Vagina (tissue), 2 donors: ENCODE data around the gene ECI2. TPM values are rescaled to one million over a fixed set of nuclear protein-coding genes. Genes with fewer than 3 reads are reported as not detected.

Experiments used
- DNase-seq, 2 donors: peaks; one replicate each; pipeline ENCODE4 v3.0.0-alpha.2; 2017; ENCODE audit errors: extremely low spot score in 2 of 2
- H3K27ac ChIP-seq: fragments of 200-600 bp; sonication (generic); one replicate; pipeline ENCODE4 v1.5.1; 2019
- H3K27me3 ChIP-seq: fragments of 200-600 bp; sonication (generic); one replicate; pipeline ENCODE4 v1.5.1; 2019
- H3K36me3 ChIP-seq, 2 donors: fragments of 200-600 bp; sonication (generic); one replicate each; pipeline ENCODE4 v1.5.1; 2017 to 2019
- H3K4me1 ChIP-seq: fragments of 200-600 bp; sonication (generic); one replicate; pipeline ENCODE4 v1.5.1; 2019
- H3K4me3 ChIP-seq, 2 donors: fragments of 200-600 bp; sonication (generic); 1 replicate in 1 of 2; 2 replicates in 1 of 2; pipeline ENCODE4 v1.5.1; 2016 to 2019
- H3K9me3 ChIP-seq: fragments of 200-600 bp; sonication (generic); one replicate; pipeline ENCODE4 v1.5.1; 2019
- POLR2A ChIP-seq, 2 donors: fragments of 450-650 bp; IDR thresholded peaks; one replicate each; pipeline ENCODE4 v1.6.1; 2017; ENCODE audit warnings: antibody characterized with exemption in 2 of 2, mild to moderate bottlenecking in 2 of 2, moderate library complexity in 2 of 2
- POLR2AphosphoS5 ChIP-seq, 2 donors: sonication (generic); formaldehyde crosslinking; IDR thresholded peaks; one replicate each; pipeline ENCODE4 v1.9.0; 2017; ENCODE audit warnings: antibody characterized with exemption in 2 of 2, mild to moderate bottlenecking in 2 of 2, low read depth in 1 of 2; ENCODE audit not compliant: insufficient read depth in 1 of 2
- intact Hi-C: fragments of 100-400 bp; cut with DNase I; formaldehyde crosslinking; loops from one replicate; pipeline ENCODE4 v1.15.1; 2023
- total RNA-seq: library from RNA; depleted of rRNA; stranded (reverse); fragments of >200 nt; gene quantifications from one replicate; pipeline ENCODE4 v1.2.3, GENCODE V29; 2016
- TF ChIP-seq, protein P1 (sequence below), 3 experiments: fragments of 450-650 bp in 2 of 3; fragments of 200-600 bp in 1 of 3; sonication (generic) in 1 of 3; IDR thresholded peaks; one replicate each; pipeline ENCODE4 v1.5.1; 2017 to 2019; ENCODE audit warnings: antibody characterized with exemption in 3 of 3, mild to moderate bottlenecking in 2 of 3, moderate library complexity in 2 of 3

ECI2 gene
- total RNA-seq, 1 donor from 2014 or later, result 30.7 TPM

DNA sequence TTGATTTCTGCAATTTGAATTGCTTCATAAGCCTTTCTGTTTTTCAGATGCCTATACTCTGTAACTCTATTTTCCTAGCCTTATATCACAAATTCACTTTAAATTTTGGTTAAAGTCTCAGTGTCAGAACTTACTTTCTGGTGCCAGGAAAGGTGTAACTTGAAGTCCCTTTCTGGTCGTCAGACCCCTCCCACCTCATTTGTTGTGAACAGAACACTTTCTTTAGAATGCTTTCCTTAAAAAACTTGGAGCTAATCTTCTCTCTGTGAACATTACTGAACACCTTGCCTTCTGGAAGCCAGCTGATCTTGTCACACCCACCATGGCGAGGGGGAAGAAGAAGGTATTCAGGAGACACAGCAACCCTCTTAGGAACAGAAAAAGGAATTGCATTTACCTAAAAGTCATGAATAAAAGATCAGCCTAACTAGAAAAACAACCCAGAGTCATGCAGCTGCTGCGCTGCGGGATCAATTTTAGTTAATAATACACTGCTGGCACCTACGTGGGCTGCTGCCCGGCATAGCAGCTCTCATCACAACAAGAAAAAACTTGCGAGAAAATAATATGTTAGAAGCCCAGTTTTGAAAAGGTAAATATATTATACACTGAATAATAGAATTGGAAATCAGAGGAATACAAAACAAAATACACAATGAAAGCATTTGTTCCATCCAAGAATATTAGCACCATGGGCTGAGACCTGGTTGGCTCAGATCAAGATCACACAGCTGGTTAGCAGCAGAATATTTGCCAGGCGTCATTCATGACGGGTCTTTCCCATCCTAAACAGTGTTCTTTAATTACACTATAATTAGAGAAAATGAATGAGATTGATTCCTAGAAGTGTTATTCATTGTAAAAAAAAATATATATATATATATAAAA is 50.7 kb downstream of the ECI2 start:
- no peak overlapping the region for H3K27ac ChIP-seq
- no peak overlapping the region for H3K4me3 ChIP-seq
- H3K9me3 ChIP-seq, result no peaks in the 10 kb centered on the region
- TF ChIP-seq POLR2AphosphoS5 (IDR thresholded peaks at IDR 0.05; ENCODE audit: insufficient read depth in 1 of 2, low read depth in 1 of 2) (no peak), POLR2A (IDR thresholded peaks at IDR 0.05) (no peak)
- TF ChIP-seq, protein P1, sequence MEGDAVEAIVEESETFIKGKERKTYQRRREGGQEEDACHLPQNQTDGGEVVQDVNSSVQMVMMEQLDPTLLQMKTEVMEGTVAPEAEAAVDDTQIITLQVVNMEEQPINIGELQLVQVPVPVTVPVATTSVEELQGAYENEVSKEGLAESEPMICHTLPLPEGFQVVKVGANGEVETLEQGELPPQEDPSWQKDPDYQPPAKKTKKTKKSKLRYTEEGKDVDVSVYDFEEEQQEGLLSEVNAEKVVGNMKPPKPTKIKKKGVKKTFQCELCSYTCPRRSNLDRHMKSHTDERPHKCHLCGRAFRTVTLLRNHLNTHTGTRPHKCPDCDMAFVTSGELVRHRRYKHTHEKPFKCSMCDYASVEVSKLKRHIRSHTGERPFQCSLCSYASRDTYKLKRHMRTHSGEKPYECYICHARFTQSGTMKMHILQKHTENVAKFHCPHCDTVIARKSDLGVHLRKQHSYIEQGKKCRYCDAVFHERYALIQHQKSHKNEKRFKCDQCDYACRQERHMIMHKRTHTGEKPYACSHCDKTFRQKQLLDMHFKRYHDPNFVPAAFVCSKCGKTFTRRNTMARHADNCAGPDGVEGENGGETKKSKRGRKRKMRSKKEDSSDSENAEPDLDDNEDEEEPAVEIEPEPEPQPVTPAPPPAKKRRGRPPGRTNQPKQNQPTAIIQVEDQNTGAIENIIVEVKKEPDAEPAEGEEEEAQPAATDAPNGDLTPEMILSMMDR (IDR thresholded peaks at IDR 0.05), result no peak
- H3K36me3 ChIP-seq, result no peaks in the 10 kb centered on the region
- H3K27me3 ChIP-seq, result no peaks in the 10 kb centered on the region
- no peak for DNase-seq
- intact Hi-C loops, result no loop called here
- no peaks in the 10 kb centered on the region for H3K4me1 ChIP-seq

DNA sequence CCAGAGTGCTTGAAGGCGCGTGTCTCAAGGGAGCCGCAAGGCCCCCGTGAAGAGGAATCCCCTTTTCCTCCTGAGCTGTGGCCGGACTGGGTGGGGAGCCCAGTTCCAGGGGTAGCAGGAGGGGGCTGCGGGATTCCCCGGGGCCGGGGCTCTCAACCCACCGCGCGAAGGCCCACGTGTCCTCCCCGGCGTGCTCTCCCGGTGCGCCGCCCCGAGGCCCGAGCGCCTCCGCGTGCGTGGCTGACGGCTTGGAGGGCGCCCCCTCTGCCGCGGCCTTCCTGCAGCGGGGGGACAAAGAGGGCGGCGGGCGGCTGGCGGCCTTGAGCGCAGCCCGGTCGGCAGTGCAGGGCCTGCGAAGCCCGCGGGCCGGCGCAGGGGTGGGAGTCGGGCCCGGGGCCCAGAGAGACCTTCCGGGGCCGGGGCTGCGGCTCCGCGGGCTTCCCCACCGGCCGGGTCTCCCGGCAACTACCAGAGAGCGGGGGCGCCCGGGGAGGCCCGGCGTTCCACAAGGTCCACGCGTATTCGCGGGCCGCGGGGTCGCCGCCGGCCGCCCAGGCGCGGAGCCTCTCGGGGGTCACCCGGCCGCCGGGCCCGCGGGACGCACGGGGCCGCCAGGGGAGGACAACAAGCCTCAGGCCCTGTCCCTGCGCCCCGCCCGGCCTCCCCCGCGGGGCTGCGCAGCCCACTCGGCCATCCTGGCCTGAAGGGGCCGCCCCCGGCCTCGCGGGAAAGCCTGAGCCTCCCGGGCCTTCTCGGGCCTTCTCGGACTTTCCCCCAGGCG is 56.5 kb downstream of the ECI2 start, which contains the start of gene FAM217A:
FAM217A (minus strand) TSS at position 447 of the 781 bp plus-strand sequence. CDS start 1,723 bp downstream, outside the sequence.
- Histone ChIP-seq H3K4me1 (no peaks in the 10 kb centered on the region), H3K36me3 (no peaks in the 10 kb centered on the region), H3K9me3 (no peaks in the 10 kb centered on the region), H3K27me3 (no peaks in the 10 kb centered on the region), H3K4me3 (no peak within 1 kb of the TSS), H3K27ac (no peak within 1 kb of the TSS)
- no peak for DNase-seq
- no peak for TF ChIP-seq POLR2AphosphoS5 (IDR thresholded peaks at IDR 0.05; ENCODE audit: insufficient read depth in 1 of 2, low read depth in 1 of 2)
- no peak for TF ChIP-seq POLR2A (IDR thresholded peaks at IDR 0.05)
- TF ChIP-seq, protein P1 (IDR thresholded peaks at IDR 0.05), result no peak
- intact Hi-C loops, result no loop called here

DNA sequence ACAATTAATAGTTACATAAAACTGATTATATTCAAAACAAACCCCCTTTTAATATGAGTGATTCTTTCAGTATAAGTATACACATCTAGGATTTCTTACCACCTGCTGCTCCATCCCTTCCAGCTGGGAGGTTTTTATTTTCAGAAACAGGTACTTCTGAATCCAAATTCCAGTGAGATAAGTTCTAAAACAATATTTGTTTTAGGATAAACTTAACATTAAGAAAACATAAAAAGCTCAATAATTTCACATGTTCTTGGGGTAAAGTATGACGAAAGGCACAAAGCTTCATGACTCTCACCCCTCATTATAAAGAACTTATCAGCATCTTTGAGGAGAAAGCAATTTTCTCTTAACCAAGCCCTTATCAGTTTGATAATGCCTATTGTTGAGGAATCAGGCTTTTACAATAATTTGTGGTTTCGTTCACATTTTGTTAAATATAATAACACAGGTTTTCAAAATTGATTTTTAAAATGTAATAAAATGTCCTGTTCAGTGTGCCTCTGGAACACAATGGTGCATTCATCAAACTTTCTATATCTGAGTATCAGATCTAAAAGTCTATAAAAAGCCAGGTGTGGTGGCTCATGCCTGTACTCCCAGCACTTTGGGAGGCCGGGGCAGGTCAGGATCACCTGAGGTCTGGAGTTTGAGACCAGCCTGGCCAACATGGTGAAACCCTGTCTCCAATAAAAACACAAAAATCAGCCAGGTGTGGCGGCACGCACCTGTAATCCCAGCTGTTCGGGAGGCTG is 60.7 kb downstream of the ECI2 start:
- Histone ChIP-seq H3K36me3 (no peaks in the 10 kb centered on the region), H3K9me3 (no peaks in the 10 kb centered on the region), H3K27me3 (no peaks in the 10 kb centered on the region), H3K4me3 (no peak overlapping the region), H3K27ac (no peak overlapping the region), H3K4me1 (no peaks in the 10 kb centered on the region)
- no peak for DNase-seq
- no peak for TF ChIP-seq POLR2AphosphoS5 (IDR thresholded peaks at IDR 0.05; ENCODE audit: insufficient read depth in 1 of 2, low read depth in 1 of 2)
- TF ChIP-seq, protein P1 (IDR thresholded peaks at IDR 0.05), result no peak
- TF ChIP-seq POLR2A (IDR thresholded peaks at IDR 0.05), result no peak
- intact Hi-C loops, result no loop called here

DNA sequence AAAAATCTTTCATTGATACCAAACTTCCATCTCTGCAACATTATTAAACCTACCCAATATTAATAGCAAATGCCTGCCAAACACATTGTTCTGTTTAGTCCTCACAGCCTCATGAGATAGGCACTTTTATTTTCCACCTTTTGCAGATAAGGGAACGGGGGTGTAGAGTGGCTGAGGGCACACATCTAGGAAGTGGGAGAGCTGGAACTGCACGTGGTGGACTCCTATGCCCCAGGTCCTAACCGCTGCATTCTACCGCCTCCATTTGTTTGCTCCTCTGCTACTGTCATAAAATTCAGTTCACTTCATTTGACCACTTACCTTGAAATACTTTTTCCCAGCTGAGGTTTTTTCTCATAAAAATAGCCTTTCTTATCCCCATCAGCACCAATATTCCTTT is 64.0 kb downstream of the ECI2 start:
- Histone ChIP-seq H3K9me3 (no peaks in the 10 kb centered on the region), H3K4me3 (no peak overlapping the region), H3K27ac (no peak overlapping the region), H3K27me3 (no peaks in the 10 kb centered on the region), H3K36me3 (no peaks in the 10 kb centered on the region), H3K4me1 (no peaks in the 10 kb centered on the region)
- intact Hi-C loops, result no loop called here
- TF ChIP-seq, protein P1 (IDR thresholded peaks at IDR 0.05), result no peak
- TF ChIP-seq POLR2A (IDR thresholded peaks at IDR 0.05), result no peak
- DNase-seq, result no peak
